Measurements from ENCODE around the gene NAIF1. TPM values are rescaled to one million over a fixed set of nuclear protein-coding genes. Genes with fewer than 3 reads are reported as not detected.
A peak's percentile ranks its signal among the peaks of the same experiment; 100 is the strongest.

The NAIF1 gene
- polyA plus RNA-seq, 2 of the 4 experiments (the other 2 are of a cell fraction), result 6.0 to 7.5 TPM

- 83% methylated on average over 12 of the region's 18 CpGs for WGBS (ENCODE audit: missing lambda C conversion rate)
- no peak for DNase-seq (ENCODE audit: low read depth in 1 of 2, low spot score in 1 of 2)
- Histone ChIP-seq H3K4me3 (no peak overlapping the region), H3K4me2 (no peak overlapping the region), H3K4me1 (no peaks in the 10 kb centered on the region), H3K27ac (no peak overlapping the region), H3K9me3 (no peaks in the 10 kb centered on the region)
- CTCF ChIA-PET, result interaction anchor here (0.8 to 19.6 kb wide), 6 partner anchors 8 to 164 kb away, joined by 3 to 290 read pairs (median 6); partner anchors contain the start of gene PTGES2
- ATAC-seq, result no peak
- FAIRE-seq, result no peak
- POLR2A ChIA-PET, result interaction anchor here (0.9 kb wide), 1 partner anchor 40 kb away, joined by 3 read pairs; the partner anchor contains the start of genes NAIF1 and SLC25A25
- TF ChIP-seq HOXB5 (CRISPR knock-in tag; IDR thresholded peaks at IDR 0.05), result no peak
- no peak for TF ChIP-seq E2F6 (IDR thresholded peaks at IDR 0.05; ENCODE audit: borderline replicate concordance, low read depth)
- TF ChIP-seq CBX2 (IDR thresholded peaks at IDR 0.05; ENCODE audit: borderline replicate concordance, low read depth), result no peak
- TF ChIP-seq HOXB13 (CRISPR knock-in tag; IDR thresholded peaks at IDR 0.05; ENCODE audit: low read depth), result no peak
- TF ChIP-seq, protein P1, sequence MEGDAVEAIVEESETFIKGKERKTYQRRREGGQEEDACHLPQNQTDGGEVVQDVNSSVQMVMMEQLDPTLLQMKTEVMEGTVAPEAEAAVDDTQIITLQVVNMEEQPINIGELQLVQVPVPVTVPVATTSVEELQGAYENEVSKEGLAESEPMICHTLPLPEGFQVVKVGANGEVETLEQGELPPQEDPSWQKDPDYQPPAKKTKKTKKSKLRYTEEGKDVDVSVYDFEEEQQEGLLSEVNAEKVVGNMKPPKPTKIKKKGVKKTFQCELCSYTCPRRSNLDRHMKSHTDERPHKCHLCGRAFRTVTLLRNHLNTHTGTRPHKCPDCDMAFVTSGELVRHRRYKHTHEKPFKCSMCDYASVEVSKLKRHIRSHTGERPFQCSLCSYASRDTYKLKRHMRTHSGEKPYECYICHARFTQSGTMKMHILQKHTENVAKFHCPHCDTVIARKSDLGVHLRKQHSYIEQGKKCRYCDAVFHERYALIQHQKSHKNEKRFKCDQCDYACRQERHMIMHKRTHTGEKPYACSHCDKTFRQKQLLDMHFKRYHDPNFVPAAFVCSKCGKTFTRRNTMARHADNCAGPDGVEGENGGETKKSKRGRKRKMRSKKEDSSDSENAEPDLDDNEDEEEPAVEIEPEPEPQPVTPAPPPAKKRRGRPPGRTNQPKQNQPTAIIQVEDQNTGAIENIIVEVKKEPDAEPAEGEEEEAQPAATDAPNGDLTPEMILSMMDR (IDR thresholded peaks at IDR 0.05), result no peak
- TF ChIP-seq RCOR1 (IDR thresholded peaks at IDR 0.05; ENCODE audit: low read depth, low read length), result no peak
- TF ChIP-seq, protein P2, sequence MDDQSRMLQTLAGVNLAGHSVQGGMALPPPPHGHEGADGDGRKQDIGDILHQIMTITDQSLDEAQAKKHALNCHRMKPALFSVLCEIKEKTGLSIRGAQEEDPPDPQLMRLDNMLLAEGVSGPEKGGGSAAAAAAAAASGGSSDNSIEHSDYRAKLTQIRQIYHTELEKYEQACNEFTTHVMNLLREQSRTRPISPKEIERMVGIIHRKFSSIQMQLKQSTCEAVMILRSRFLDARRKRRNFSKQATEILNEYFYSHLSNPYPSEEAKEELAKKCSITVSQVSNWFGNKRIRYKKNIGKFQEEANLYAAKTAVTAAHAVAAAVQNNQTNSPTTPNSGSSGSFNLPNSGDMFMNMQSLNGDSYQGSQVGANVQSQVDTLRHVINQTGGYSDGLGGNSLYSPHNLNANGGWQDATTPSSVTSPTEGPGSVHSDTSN (IDR thresholded peaks at IDR 0.05), result no peak
- TF ChIP-seq, protein P3, sequence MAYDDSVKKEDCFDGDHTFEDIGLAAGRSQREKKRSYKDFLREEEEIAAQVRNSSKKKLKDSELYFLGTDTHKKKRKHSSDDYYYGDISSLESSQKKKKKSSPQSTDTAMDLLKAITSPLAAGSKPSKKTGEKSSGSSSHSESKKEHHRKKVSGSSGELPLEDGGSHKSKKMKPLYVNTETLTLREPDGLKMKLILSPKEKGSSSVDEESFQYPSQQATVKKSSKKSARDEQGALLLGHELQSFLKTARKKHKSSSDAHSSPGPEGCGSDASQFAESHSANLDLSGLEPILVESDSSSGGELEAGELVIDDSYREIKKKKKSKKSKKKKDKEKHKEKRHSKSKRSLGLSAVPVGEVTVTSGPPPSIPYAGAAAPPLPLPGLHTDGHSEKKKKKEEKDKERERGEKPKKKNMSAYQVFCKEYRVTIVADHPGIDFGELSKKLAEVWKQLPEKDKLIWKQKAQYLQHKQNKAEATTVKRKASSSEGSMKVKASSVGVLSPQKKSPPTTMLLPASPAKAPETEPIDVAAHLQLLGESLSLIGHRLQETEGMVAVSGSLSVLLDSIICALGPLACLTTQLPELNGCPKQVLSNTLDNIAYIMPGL (CRISPR knock-in tag; IDR thresholded peaks at IDR 0.05; ENCODE audit: borderline replicate concordance), result no peak
- no peak for TF ChIP-seq ZNF302 (CRISPR knock-in tag; IDR thresholded peaks at IDR 0.05)
- no peak for TF ChIP-seq NFE2L2 (conservative IDR thresholded peaks at IDR 0.05; ENCODE audit: low read length)
- TF ChIP-seq CEBPB (IDR thresholded peaks at IDR 0.05), result no peak
- TF ChIP-seq EHMT2 (IDR thresholded peaks at IDR 0.05; ENCODE audit: low read depth), result no peak
- no peak for TF ChIP-seq SMC3 (IDR thresholded peaks at IDR 0.05)
- TF ChIP-seq HOXA7 (CRISPR knock-in tag; IDR thresholded peaks at IDR 0.05), result no peak
- TF ChIP-seq HDAC2 (IDR thresholded peaks at IDR 0.05), result no peak
- no peak for TF ChIP-seq KDM1A (IDR thresholded peaks at IDR 0.05; ENCODE audit: low read depth)
These were observed 40.5 kb upstream of the NAIF1 start for GRCh38 chr9:128107468-128108268.

DNA sequence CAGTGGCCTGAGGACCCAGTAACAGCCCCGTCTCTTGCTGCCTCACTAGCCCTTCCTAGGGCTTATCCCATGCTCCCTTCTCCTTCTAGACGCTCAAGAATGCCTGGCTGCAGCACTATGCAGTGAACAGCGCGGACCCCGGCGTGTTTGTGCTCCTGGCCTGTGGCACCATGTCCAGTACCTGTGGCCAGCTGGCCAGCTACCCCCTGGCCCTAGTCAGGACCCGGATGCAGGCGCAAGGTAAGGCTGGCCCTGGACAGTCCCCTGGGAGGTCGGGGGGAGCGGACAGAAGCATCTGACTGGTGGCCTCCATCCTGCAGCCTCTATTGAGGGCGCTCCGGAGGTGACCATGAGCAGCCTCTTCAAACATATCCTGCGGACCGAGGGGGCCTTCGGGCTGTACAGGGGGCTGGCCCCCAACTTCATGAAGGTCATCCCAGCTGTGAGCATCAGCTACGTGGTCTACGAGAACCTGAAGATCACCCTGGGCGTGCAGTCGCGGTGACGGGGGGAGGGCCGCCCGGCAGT, 39.9 kb upstream of the NAIF1 start:
- no peak for FAIRE-seq
- no peaks in the 10 kb centered on the region for H3K9me3 ChIP-seq
- no peaks in the 10 kb centered on the region for H3K4me1 ChIP-seq
- H3K4me2 ChIP-seq, result no peak overlapping the region
- DNase-seq (ENCODE audit: low read depth in 1 of 2, low spot score in 1 of 2), result no peak
- ChIA-PET CTCF (interaction anchor here (0.6 to 19.6 kb wide), 7 partner anchors 9 to 164 kb away, joined by 3 to 290 read pairs (median 8); partner anchors contain the start of gene PTGES2), POLR2A (interaction anchor here (0.9 kb wide), 1 partner anchor 39 kb away, joined by 3 read pairs; the partner anchor contains the start of genes NAIF1 and SLC25A25)
- peak in 1 of 2 experiments; percentile 6; a peak in 3 of 6 replicates for ATAC-seq
- TF ChIP-seq POLR2A (IDR thresholded peaks at IDR 0.05; ENCODE audit: low read length) (no peak), RARB (CRISPR knock-in tag; IDR thresholded peaks at IDR 0.05) (no peak), HEYL (CRISPR knock-in tag; IDR thresholded peaks at IDR 0.05) (no peak)
- 95% methylated on average over 17 of the region's 23 CpGs for WGBS (ENCODE audit: missing lambda C conversion rate)
- H3K27ac ChIP-seq, result no peak overlapping the region
- H3K4me3 ChIP-seq, result no peak overlapping the region

All from A549 (cell line).